Adrenal gland (tissue), 12 donors: ENCODE results near the gene PAXX. TPM values are rescaled to one million over a fixed set of nuclear protein-coding genes. Genes with fewer than 3 reads are reported as not detected.

ENCODE experiments used
- DNase-seq, 7 donors: peaks; one replicate each; pipeline ENCODE4 v3.0.0-alpha.2; 2019 to 2020
- H3K27ac ChIP-seq, 5 donors: fragments of 200-600 bp; sonication (generic) in 4 of 5; 1 replicate in 3 of 5; 2 replicates in 2 of 5; pipeline versions ENCODE4 v1.5.1 to v1.8.0; 2016 to 2020; ENCODE audit warnings: mild to moderate bottlenecking in 1 of 5
- H3K27me3 ChIP-seq: fragments of 200-600 bp; 2 replicates; pipeline ENCODE4 v1.8.0; 2021
- H3K36me3 ChIP-seq, 2 donors: fragments of 200-600 bp; replicated peaks in 1 of 2; 1 replicate in 1 of 2; 2 replicates in 1 of 2; pipeline versions ENCODE4 v1.5.1 to v1.8.0; 2018 to 2022
- H3K4me1 ChIP-seq, 2 donors: fragments of 200-600 bp; replicated peaks in 1 of 2; 1 replicate in 1 of 2; 2 replicates in 1 of 2; pipeline versions ENCODE4 v1.5.1 to v1.8.0; 2018 to 2021
- H3K4me3 ChIP-seq, 4 donors: fragments of 200-600 bp; sonication (generic) in 3 of 4; one replicate each; pipeline ENCODE4 v1.5.1; 2016 to 2018
- H3K9me3 ChIP-seq, 3 donors: fragments of 200-600 bp; sonication (generic) in 1 of 3; replicated peaks in 1 of 3; 1 replicate in 2 of 3; 2 replicates in 1 of 3; pipeline versions ENCODE4 v1.5.1 to v1.8.0; 2016 to 2021
- POLR2A ChIP-seq, 2 donors: fragments of 450-650 bp; IDR thresholded peaks; one replicate each; pipeline ENCODE4 v1.6.1; 2017; ENCODE audit warnings: antibody characterized with exemption in 2 of 2, mild to moderate bottlenecking in 2 of 2, moderate library complexity in 1 of 2
- WGBS, 4 donors: extraction: QIAGEN DNeasy Blood & Tissue Kit in 2 of 4; methylation state at CpG; one replicate each; pipeline versions ENCODE4 v1.1.5 to v1.1.7; 2013 to 2017; 5-methylcytosine and 5-hydroxymethylcytosine counted together
- intact Hi-C, 2 donors: fragments of 100-400 bp; cut with DNase I; formaldehyde crosslinking; loops; one replicate each; pipeline versions ENCODE4 v1.14.1 to v1.15.0; 2022 to 2023
- polyA plus RNA-seq, 3 donors: library from polyadenylated mRNA; stranded (reverse); fragments of 200-250 nt in 2 of 3; fragments of 350-450 nt in 1 of 3; fragmentation: Illumina TruSeq in 1 of 3; extraction: RNeasy Lipid Tissue Mini Kit (QIAGEN cat#74804) in 1 of 3; gene quantifications; one replicate each; pipeline ENCODE4 v1.2.3, GENCODE V29; 2013 to 2014
- total RNA-seq, 9 donors: library from RNA; depleted of rRNA in 4 of 9; stranded (reverse); fragments of >200 nt in 4 of 9; fragments of 120-200 nt in 1 of 9; fragmentation: NEBNext Ultra II Directional in 1 of 9; extraction: Animal tissue kit (Norgen Biotek cat#: 25700) in 1 of 9; gene quantifications; one replicate each; pipeline versions ENCODE4 v1.1.0 to v1.2.4, GENCODE V29; 2013 to 2023
- TF ChIP-seq, protein P1 (sequence below), 6 experiments: fragments of 450-650 bp in 4 of 6; fragments of 200-600 bp in 2 of 6; sonication (generic) in 1 of 6; IDR thresholded peaks; 1 replicate in 5 of 6; 2 replicates in 1 of 6; pipeline versions ENCODE4 v1.5.1 to v1.8.0; 2016 to 2021; ENCODE audit warnings: antibody characterized with exemption in 6 of 6, mild to moderate bottlenecking in 2 of 6, moderate library complexity in 1 of 6
- donor health status: healthy with polysubstance abuse.
- donor health status: Bipolar disorder and iron deficiency.
- donor health status: DM: yes; HTN: yes; CAD: no.
- donor health status: DM: no; HTN: no; CAD: no.
- donor health status: DM: no; HTN: no; CAD: no.
- donor health status: DM: yes; HTN: yes; CAD: no.

The PAXX gene
- total and polyA plus RNA-seq, 12 donors: 4.9 to 363 (median 36.5) TPM

DNA sequence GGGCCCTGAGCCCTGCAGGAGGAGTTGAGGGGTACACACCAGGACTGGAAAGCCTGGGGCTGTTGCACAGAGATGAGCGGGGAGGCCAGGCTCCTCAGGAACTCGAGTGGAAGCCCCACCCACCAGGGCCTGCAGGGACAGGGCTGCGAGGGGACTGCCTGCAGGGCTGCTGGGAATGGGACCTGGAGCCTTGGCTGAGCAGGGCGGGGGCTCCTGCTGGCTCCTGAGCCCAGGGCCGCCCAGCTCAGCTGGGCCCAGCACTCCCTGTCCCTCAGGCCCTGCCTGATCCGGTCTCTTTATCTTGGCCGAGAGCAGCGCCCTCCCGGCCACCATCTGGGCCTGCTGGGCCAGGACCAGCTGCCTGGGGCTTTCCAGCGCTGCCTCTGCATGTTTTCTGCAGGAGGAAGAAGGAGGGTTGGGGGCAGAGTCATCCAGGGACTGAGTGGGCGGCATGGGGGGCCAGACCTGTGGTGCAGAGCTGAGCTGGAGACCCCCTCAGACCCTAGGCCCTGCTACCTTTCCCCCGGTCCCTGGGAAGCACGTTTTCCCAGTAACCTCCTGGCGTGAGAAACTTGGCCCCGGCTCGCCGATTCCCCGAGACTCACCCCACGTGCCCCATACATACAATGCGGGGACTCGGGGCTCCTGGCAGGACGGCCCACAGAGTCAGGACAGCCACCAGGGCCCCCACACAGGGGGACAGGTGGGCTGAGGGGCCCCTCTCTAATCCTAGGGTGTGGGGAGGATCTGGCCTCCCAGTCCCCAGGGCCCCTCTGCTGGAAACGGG, 30.8 kb upstream of the PAXX start:
- H3K27ac ChIP-seq: peak overlapping the region in 1 of 5 donors; percentile 65
- 58 to 82% (median 72%) methylated on average over 15 to 23 of the region's 23 CpGs for WGBS, 4 donors
- H3K4me3 ChIP-seq: no peak overlapping the region
- no peaks in the 10 kb centered on the region for H3K9me3 ChIP-seq
- no peaks in the 10 kb centered on the region for H3K27me3 ChIP-seq
- no peak for DNase-seq
- no peaks in the 10 kb centered on the region for H3K36me3 ChIP-seq
- peaks cover 0 to 7% of the 10 kb centered on the region in 2 donors for H3K4me1 ChIP-seq
- TF ChIP-seq POLR2A (IDR thresholded peaks at IDR 0.05): no peak
- TF ChIP-seq, protein P1, sequence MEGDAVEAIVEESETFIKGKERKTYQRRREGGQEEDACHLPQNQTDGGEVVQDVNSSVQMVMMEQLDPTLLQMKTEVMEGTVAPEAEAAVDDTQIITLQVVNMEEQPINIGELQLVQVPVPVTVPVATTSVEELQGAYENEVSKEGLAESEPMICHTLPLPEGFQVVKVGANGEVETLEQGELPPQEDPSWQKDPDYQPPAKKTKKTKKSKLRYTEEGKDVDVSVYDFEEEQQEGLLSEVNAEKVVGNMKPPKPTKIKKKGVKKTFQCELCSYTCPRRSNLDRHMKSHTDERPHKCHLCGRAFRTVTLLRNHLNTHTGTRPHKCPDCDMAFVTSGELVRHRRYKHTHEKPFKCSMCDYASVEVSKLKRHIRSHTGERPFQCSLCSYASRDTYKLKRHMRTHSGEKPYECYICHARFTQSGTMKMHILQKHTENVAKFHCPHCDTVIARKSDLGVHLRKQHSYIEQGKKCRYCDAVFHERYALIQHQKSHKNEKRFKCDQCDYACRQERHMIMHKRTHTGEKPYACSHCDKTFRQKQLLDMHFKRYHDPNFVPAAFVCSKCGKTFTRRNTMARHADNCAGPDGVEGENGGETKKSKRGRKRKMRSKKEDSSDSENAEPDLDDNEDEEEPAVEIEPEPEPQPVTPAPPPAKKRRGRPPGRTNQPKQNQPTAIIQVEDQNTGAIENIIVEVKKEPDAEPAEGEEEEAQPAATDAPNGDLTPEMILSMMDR (IDR thresholded peaks at IDR 0.05): no peak
- intact Hi-C loops: no loop called here

DNA sequence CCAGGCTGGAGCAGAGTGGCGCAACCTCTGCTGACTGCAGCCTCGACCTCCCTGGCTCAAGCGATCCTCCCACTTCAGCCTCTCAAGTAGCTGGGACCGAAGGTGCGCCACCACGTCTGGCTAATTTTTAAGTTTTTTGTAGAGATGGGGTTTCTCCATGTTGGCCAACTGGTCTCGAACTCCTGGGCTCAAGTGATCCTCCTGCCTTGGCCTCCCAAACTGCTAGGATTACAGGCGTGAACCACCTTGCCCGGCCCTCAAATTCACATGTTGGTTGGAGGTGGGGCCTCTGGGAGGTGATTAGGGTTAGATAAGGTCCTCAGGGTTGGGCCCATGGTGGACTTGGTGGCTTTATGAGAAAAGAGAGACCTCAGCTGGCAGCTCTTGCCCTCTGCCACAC, 30.1 kb upstream of the PAXX start:
- Histone ChIP-seq H3K4me3 (no peak overlapping the region), H3K36me3 (no peaks in the 10 kb centered on the region), H3K4me1 (peaks cover 0 to 8% of the 10 kb centered on the region in 2 donors), H3K27me3 (no peaks in the 10 kb centered on the region), H3K9me3 (no peaks in the 10 kb centered on the region), H3K27ac (no peak overlapping the region)
- 91 to 98% (median 95%) methylated on average over 9 of the region's 9 CpGs for WGBS, 4 donors
- DNase-seq: no peak
- no peak for TF ChIP-seq POLR2A (IDR thresholded peaks at IDR 0.05)
- TF ChIP-seq, protein P1 (IDR thresholded peaks at IDR 0.05): no peak
- intact Hi-C loops: no loop called here

DNA sequence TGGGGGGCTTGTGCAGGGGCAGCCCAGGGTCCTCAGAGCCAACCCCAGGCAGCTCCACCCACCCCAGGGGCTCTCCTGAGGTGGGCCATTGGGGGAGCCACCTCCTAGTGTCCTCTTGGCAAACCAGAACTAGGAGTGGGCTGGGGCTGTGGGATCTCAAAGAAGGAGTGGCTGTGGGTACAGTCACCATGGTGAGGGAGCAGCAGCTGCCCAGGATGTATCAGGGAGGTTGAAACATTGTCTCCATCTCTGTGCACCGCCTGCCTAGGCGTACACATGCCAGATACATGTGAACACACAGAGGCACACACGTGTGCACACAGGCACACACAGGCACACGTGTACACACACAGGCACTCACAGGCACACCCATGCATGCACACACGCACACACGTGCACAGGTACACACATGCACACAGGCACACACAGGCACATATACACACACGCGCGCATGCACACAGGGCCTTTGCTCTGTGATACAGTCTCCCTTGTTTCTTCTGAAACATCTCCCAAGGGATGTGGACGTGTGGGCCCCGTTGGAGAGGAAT, 29.4 kb upstream of the PAXX start:
- Histone ChIP-seq H3K4me1 (peaks cover 0 to 8% of the 10 kb centered on the region in 2 donors), H3K27me3 (no peaks in the 10 kb centered on the region), H3K27ac (no peak overlapping the region), H3K36me3 (no peaks in the 10 kb centered on the region), H3K9me3 (no peaks in the 10 kb centered on the region), H3K4me3 (no peak overlapping the region)
- DNase-seq: no peak
- no peak for TF ChIP-seq POLR2A (IDR thresholded peaks at IDR 0.05)
- TF ChIP-seq, protein P1 (IDR thresholded peaks at IDR 0.05): no peak
- WGBS, 4 donors: 79 to 92% (median 86%) methylated on average over 8 to 11 of the region's 11 CpGs
- intact Hi-C loops: no loop called here

DNA sequence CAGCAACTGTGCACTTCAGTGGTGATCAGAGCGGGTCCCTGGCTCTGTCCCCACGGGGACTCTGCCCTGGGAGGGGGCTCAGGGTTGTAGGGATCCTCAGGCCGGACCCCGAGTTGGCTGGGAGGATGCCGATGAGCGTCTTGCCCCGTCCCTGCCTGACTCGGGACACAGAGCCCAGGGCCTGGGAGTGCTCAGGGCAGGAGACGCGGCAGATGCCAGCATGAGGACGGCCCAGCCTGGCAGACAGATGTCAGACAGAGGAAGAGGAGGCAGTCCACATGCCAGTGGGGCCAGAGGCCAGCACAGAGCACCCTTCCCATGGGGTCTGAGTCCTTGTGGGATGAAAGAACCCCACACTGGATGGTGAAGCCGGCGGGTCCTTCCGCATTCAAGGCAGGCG, 28.9 kb upstream of the PAXX start:
- intact Hi-C loops: no loop called here
- peak overlapping the region in 1 of 5 donors; percentile 29 for H3K27ac ChIP-seq
- DNase-seq: no peak

More for the DNA sequence above, 28.9 kb upstream of the PAXX start:
- no peaks in the 10 kb centered on the region for H3K27me3 ChIP-seq
- H3K36me3 ChIP-seq: no peaks in the 10 kb centered on the region
- H3K4me3 ChIP-seq: no peak overlapping the region
- no peaks in the 10 kb centered on the region for H3K9me3 ChIP-seq
- no peak for TF ChIP-seq POLR2A (IDR thresholded peaks at IDR 0.05)
- TF ChIP-seq, protein P1 (IDR thresholded peaks at IDR 0.05): no peak
- H3K4me1 ChIP-seq: peaks cover 0 to 8% of the 10 kb centered on the region in 2 donors
- WGBS, 4 donors: 89 to 97% (median 94%) methylated on average over 6 to 15 of the region's 15 CpGs
